ENCODE results near the gene ZNF74.

ZNF74 gene

GRCh38 chr22:20434264-20434751 is 40.4 kb downstream of the ZNF74 start:
- no peak for DNase-seq

- no peak for DNase-seq
Measured at GRCh38 chr22:20434773-20435172, 40.8 kb downstream of the ZNF74 start.

- no peak for DNase-seq
Measured at GRCh38 chr22:20435436-20436306, 41.7 kb downstream of the ZNF74 start.

GRCh38 chr22:20436307-20436767 is 42.4 kb downstream of the ZNF74 start:
- no peak for DNase-seq

- no peak for DNase-seq
Measured at GRCh38 chr22:20436768-20437612, 43.0 kb downstream of the ZNF74 start.

GRCh38 chr22:20437613-20438426 is 43.9 kb downstream of the ZNF74 start, which contains the start of gene SCARF2:
TSS of gene SCARF2 (minus strand) at chr22:20437825. CDS start at chr22:20437754, 71 bp downstream.
- no peak for DNase-seq

- DNase-seq, result no peak
Measured at GRCh38 chr22:20438427-20438677, 44.4 kb downstream of the ZNF74 start.

- no peak for DNase-seq
Measured at GRCh38 chr22:20438678-20439492, 44.9 kb downstream of the ZNF74 start.

GRCh38 chr22:20439556-20439927 is 45.6 kb downstream of the ZNF74 start:
- no peak for DNase-seq

GRCh38 chr22:20439928-20440575 is 46.1 kb downstream of the ZNF74 start:
- DNase-seq, result no peak

GRCh38 chr22:20440637-20441591 is 47.0 kb downstream of the ZNF74 start:
- no peak for DNase-seq

- no peak for DNase-seq
Measured at GRCh38 chr22:20441631-20442484, 47.9 kb downstream of the ZNF74 start.

- DNase-seq, result no peak
Measured at GRCh38 chr22:20442485-20443284, 48.7 kb downstream of the ZNF74 start.

- DNase-seq, result no peak
Measured at GRCh38 chr22:20444325-20444724, 50.4 kb downstream of the ZNF74 start.

GRCh38 chr22:20446383-20446970 is 52.5 kb downstream of the ZNF74 start:
- no peak for DNase-seq

GRCh38 chr22:20448630-20449029 is 54.7 kb downstream of the ZNF74 start:
- no peak for DNase-seq

GRCh38 chr22:20449819-20450550 is 56.0 kb downstream of the ZNF74 start:
- DNase-seq, result no peak
